HG03442 (cell line): ENCODE measurements around the gene SLC25A13.

ENCODE experiments used
- ATAC-seq: cut with Tn5 transposase; IDR thresholded peaks from one replicate; pipeline ENCODE4 v1.9.1; 2021; ENCODE audit warnings: mild to moderate bottlenecking, moderate library complexity; ENCODE audit not compliant: unreplicated experiment

Gene SLC25A13

GRCh38 chr7:96104984-96105383 is 216.9 kb downstream of the SLC25A13 start:
- no peak for ATAC-seq

- ATAC-seq = no peak
Observed at GRCh38 chr7:96102096-96102811, 219.6 kb downstream of the SLC25A13 start.

- no peak for ATAC-seq
Observed at GRCh38 chr7:96100737-96101136, 221.2 kb downstream of the SLC25A13 start.

DNA sequence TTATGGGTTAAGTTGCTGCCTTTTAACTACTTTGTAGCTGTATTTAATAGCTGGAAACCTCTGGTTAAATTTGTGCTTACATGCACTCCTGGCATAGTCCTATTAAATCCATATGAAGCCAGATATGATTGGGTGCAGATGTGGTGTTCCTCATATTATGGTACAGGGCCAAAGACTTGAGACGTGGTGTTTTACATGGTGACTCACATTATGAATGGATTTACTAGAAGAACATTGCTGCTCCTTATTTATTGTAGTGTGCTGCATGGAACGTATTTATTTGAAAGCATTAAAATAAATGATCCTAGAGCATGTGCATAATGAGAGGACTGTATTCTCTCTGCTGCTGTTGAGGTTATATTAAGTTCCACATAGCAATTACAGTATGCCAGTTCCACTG is 224.1 kb downstream of the SLC25A13 start:
- ATAC-seq = no peak

DNA sequence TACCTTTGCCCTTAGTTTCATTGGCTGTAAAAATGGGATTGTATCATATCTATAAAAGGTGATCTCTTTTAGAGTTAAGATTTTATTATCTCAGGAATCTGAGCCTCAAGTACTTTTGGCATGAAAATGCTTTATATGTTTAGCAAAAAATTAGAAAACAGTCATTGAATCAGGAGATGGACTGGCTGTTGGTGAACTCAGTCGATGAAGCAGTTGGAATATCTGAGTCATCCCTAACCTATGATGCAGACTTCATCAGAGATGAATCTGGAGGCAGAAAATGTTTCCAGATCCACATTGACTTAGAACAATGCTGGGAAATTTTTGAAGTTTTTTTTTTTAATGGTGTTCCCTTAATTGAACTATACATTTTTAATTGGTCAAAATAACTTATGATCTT is 228.5 kb downstream of the SLC25A13 start:
- no peak for ATAC-seq

GRCh38 chr7:96090756-96091155 is 231.1 kb downstream of the SLC25A13 start:
- no peak for ATAC-seq

DNA sequence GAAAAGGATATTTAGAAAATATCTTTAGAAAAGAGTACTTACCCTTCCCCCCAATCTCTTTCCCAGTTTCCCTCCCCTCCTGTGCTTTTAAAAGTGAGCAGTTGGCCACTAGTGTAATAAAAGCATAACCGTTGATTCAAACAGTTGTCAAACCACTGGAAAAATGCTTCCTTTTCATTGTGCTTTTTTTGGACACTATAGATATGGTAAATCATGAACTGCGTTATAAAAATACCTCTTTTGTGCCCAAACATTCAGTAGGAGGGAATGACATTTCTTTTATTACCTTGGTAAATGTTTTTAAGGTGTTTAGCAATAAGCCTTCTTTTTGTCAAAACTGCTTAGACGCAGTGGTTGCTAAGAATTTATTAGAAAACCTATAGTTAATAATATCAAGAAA is 232.4 kb downstream of the SLC25A13 start:
- no peak for ATAC-seq

- ATAC-seq = no peak
Observed at GRCh38 chr7:96088579-96088978, 233.3 kb downstream of the SLC25A13 start.

DNA sequence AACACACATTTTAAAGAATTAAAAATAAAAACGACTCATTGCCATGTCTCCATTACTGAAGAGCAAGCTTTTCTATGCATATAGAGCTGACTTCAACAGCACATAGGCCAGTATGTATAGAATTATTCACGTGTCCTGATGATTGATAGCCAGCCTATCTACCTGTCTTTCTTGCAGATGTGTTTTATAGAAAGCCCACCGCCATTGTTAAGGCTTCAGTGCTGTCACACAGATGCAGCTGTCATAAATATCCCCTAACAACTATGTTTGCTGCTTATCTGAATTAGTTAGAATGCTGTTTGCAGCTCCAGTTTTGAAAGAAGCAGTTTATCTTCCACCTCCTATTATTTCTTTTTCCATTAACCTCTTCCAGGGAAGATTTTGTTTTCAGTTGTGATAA is 235.9 kb downstream of the SLC25A13 start:
- ATAC-seq = no peak

DNA sequence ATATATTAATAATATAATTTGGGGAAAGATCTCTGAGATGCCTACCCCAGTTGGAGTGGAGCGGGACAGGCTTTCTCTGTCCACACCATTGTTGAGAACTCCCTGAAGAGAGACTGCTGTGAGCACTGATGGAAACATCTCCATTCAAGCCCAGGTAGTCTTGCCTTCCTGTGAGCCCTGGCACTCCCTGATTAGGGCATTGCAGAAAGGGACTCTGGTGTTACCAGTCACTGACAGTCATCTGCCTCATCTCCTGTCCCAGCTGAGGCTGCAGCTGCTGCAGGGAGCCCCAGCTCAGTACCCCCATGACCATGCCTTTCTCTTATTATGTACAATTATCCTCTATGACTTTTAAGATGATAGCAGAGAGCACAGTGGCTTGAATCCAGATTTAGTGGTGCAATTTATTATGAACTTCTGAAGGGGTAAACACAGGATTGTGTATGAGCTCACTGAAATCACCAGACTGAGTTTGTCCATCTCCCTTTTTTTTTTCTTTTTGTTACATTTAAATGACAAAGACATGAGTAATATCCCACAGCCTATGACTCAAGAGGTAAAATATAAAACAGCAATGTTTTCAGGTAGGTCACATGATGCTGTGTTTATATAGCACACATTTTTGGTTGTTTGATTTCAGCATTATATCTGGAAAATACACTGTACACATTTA is 236.9 kb downstream of the SLC25A13 start:
- no peak for ATAC-seq

DNA sequence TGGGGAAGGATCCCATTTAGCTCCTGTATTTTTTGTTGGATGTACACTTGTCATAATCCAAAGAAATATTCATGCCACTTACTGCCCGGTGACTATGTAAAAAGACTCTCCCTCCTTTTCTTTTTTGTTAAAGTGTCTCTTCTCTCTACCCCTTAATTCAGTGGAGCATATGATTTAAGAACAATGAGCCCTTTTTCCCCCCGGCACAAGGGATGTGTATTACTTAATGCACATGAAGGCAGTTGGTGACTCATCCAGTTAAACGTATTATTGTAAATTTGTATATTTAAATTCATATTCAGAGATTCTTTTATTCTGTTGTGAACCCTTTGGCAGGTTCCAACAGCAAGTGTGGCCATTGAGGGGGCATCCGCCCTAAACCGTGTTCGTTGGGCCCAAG is 241.9 kb downstream of the SLC25A13 start:
- ATAC-seq = no peak

DNA sequence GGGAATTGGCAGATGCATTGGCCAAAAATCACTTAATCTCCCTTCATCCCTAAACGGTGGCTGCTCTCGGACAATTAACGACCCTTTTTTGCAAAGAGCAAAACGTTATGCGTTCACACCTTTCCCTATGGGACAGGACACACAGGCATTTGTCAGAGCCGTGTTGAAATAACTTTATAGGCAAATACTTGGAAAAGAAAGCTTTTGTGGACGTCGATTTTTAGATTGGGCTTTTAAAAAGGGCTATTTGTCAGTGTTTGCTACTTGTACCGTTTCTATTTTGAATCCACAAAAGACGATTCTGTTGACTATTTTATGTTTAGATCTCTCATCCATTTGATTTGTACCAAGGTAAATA is 245.6 kb downstream of the SLC25A13 start:
- ATAC-seq = no peak

- peak; percentile 91 for ATAC-seq
Observed at GRCh38 chr7:96075510-96076349, 246.2 kb downstream of the SLC25A13 start.

GRCh38 chr7:96074871-96075270 is 247.0 kb downstream of the SLC25A13 start:
- ATAC-seq = no peak
